Neural cell (in vitro differentiated cells): ENCODE data around the gene IFT80. TPM values are rescaled to one million over a fixed set of nuclear protein-coding genes. Genes with fewer than 3 reads are reported as not detected.

Experiments
- H2AFZ ChIP-seq: fragments of 200-600, 300-800 bp; sonication (generic), shearing (Covaris generic); 2 replicates; pipeline ENCODE4 v1.6.0; 2014; ENCODE audit warnings: low read depth, mild to moderate bottlenecking, antibody characterized with exemption, low read length, moderate library complexity
- H3F3A ChIP-seq: fragments of 200-600 bp; shearing (Covaris generic); 2 replicates; pipeline ENCODE4 v1.6.1; 2016; ENCODE audit warnings: mild to moderate bottlenecking, moderate library complexity, mixed read lengths, antibody characterized with exemption, low read length; ENCODE audit not compliant: insufficient read depth, poor library complexity, severe bottlenecking
- H3K27ac ChIP-seq: fragments of 200-600, 300-800 bp; sonication (generic), shearing (Covaris generic); 2 replicates; pipeline ENCODE4 v1.5.1; 2014; ENCODE audit warnings: mild to moderate bottlenecking, low read length, moderate library complexity
- H3K27me3 ChIP-seq: fragments of 300-800, 200-600 bp; sonication (generic), shearing (Covaris generic); 2 replicates; pipeline ENCODE4 v1.6.0; 2014; ENCODE audit warnings: mild to moderate bottlenecking, low read depth, low read length, moderate library complexity; ENCODE audit not compliant: insufficient read depth
- H3K36me3 ChIP-seq: fragments of 300-800, 200-600 bp; sonication (generic), shearing (Covaris generic); 2 replicates; pipeline ENCODE4 v1.5.1; 2014; ENCODE audit warnings: mild to moderate bottlenecking, antibody characterized with exemption, low read length, moderate library complexity; ENCODE audit not compliant: insufficient read depth
- H3K4me2 ChIP-seq: fragments of 300-800, 200-600 bp; sonication (generic), shearing (Covaris generic); 2 replicates; pipeline ENCODE4 v1.6.0; 2014; ENCODE audit warnings: mild to moderate bottlenecking, low read length
- H3K4me3 ChIP-seq: fragments of 300-800, 200-600 bp; sonication (generic), shearing (Covaris generic); 2 replicates; pipeline ENCODE4 v1.5.1; 2014; ENCODE audit warnings: mild to moderate bottlenecking, low read length, moderate library complexity
- H3K79me2 ChIP-seq: fragments of 200-600 bp; shearing (Covaris generic); replicated peaks from 2 replicates; pipeline ENCODE4 v1.6.0; 2014; ENCODE audit warnings: mild to moderate bottlenecking, low read length, moderate library complexity; ENCODE audit not compliant: insufficient read depth
- H3K9ac ChIP-seq: fragments of 300-800, 200-600 bp; sonication (generic), shearing (Covaris generic); 2 replicates; pipeline ENCODE4 v1.6.1; 2016; ENCODE audit warnings: mild to moderate bottlenecking, low read length, mixed read lengths
- H3K9me2 ChIP-seq: fragments of 200-600 bp; shearing (Covaris generic); 2 replicates; pipeline ENCODE4 v1.6.1; 2016; ENCODE audit warnings: mild to moderate bottlenecking, low read length, mixed read lengths; ENCODE audit not compliant: insufficient read depth
- H3K9me3 ChIP-seq: fragments of 200-600, 300-800 bp; sonication (generic), shearing (Covaris generic); 2 replicates; pipeline ENCODE4 v1.6.1; 2016; ENCODE audit warnings: mild to moderate bottlenecking, mixed run types, low read length, moderate library complexity, mixed read lengths
- H4K20me1 ChIP-seq: fragments of 200-600 bp; shearing (Covaris generic); 2 replicates; pipeline ENCODE4 v1.6.1; 2016; ENCODE audit warnings: mild to moderate bottlenecking, mixed run types; ENCODE audit not compliant: insufficient read depth
- EP300 ChIP-seq: fragments of 450-650 bp; conservative IDR thresholded peaks from 2 replicates; pipeline ENCODE4 v1.6.1; 2014; ENCODE audit warnings: antibody characterized with exemption, mild to moderate bottlenecking, moderate library complexity; ENCODE audit not compliant: poor library complexity, severe bottlenecking
- EZH2 ChIP-seq: fragments of 200-600, 300-800 bp; shearing (Covaris generic), sonication (generic); IDR thresholded peaks from 2 replicates; pipeline ENCODE4 v1.6.1; 2014; ENCODE audit warnings: antibody characterized with exemption, low read length, borderline replicate concordance, mild to moderate bottlenecking; ENCODE audit not compliant: insufficient read depth, poor library complexity, severe bottlenecking
- MXI1 ChIP-seq: fragments of 450-650 bp; conservative IDR thresholded peaks from 2 replicates; pipeline ENCODE4 v1.6.1; 2014; ENCODE audit warnings: antibody characterized with exemption, mild to moderate bottlenecking; ENCODE audit not compliant: poor library complexity, severe bottlenecking
- POLR2AphosphoS5 ChIP-seq: IDR thresholded peaks from 2 replicates; pipeline ENCODE4 v1.6.1; 2012
- RAD21 ChIP-seq: fragments of 450-650 bp; conservative IDR thresholded peaks from 2 replicates; pipeline ENCODE4 v1.6.1; 2014; ENCODE audit warnings: antibody characterized with exemption, mild to moderate bottlenecking, moderate library complexity
- SMC3 ChIP-seq: fragments of 450-650 bp; conservative IDR thresholded peaks from 2 replicates; pipeline ENCODE4 v1.6.1; 2014; ENCODE audit warnings: antibody characterized with exemption, mild to moderate bottlenecking, moderate library complexity; ENCODE audit not compliant: poor library complexity
- TAF1 ChIP-seq: IDR thresholded peaks from 2 replicates; pipeline ENCODE4 v1.6.1; 2012; ENCODE audit warnings: low read depth
- polyA plus RNA-seq: library from polyadenylated mRNA; depleted of rRNA; stranded (reverse); fragments of >200 nt; gene quantifications from 2 replicates; pipeline ENCODE4 v1.2.3, GENCODE V29; 2014
- TF ChIP-seq, protein P1 (sequence below): fragments of 450-650 bp; IDR thresholded peaks from 2 replicates; pipeline ENCODE4 v1.5.1; 2014; ENCODE audit warnings: antibody characterized with exemption, mild to moderate bottlenecking, moderate library complexity; ENCODE audit not compliant: poor library complexity, severe bottlenecking
- TF ChIP-seq, protein P2 (sequence below): IDR thresholded peaks from 2 replicates; pipeline ENCODE4 v1.6.1; 2012; ENCODE audit warnings: borderline replicate concordance

The IFT80 gene
- polyA plus RNA-seq, 1 donor from 2014 or later = 59.9 TPM

DNA sequence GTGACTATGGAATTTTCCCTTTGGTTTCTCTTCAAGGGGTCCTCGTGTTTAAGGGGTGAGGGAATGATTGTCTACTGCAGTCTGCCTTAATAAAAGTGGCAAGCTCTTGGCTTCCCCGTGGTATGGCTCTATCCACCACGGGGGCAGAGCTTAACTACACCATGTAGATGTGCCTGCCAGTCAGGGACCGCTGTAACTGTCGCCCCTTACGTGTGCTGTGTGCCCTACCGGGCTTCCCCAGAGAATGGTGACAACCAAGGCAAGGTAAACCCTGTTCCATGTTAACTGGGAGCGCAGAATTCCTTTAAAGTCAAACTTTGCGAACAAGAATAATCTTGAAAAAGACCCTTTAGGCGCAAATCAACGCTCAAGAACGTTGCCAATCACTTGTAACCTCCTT is 174.8 kb downstream of the IFT80 start (continued):
- TF ChIP-seq, protein P1, sequence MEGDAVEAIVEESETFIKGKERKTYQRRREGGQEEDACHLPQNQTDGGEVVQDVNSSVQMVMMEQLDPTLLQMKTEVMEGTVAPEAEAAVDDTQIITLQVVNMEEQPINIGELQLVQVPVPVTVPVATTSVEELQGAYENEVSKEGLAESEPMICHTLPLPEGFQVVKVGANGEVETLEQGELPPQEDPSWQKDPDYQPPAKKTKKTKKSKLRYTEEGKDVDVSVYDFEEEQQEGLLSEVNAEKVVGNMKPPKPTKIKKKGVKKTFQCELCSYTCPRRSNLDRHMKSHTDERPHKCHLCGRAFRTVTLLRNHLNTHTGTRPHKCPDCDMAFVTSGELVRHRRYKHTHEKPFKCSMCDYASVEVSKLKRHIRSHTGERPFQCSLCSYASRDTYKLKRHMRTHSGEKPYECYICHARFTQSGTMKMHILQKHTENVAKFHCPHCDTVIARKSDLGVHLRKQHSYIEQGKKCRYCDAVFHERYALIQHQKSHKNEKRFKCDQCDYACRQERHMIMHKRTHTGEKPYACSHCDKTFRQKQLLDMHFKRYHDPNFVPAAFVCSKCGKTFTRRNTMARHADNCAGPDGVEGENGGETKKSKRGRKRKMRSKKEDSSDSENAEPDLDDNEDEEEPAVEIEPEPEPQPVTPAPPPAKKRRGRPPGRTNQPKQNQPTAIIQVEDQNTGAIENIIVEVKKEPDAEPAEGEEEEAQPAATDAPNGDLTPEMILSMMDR = no peak
- TF ChIP-seq RAD21 = no peak

DNA sequence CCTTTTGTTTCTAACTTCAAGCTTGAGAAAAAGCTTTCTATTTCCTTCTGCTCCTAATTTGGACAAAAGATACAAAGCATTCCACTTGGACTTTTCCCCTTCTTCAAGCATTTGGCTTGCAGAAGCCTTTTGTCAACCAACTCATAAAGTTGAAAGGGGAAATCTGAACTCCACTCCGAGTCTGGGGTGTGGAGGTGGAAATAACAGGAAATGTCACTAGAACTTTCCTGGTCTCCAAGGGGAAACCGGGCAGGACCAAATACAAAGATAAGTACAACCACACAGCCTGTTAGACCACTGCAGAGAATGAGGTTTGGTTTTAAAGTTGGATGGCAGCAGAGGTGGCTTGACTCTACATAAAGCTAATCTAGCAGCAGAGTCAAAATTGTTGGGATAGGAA is 178.0 kb downstream of the IFT80 start:
- H3K27ac ChIP-seq = no peak overlapping the region
- H3K9me2 ChIP-seq = no peaks in the 10 kb centered on the region
- no peaks in the 10 kb centered on the region for H3K9me3 ChIP-seq
- H3K9ac ChIP-seq = no peak overlapping the region
- TF ChIP-seq RAD21 (no peak), SMC3 (no peak), POLR2AphosphoS5 (no peak), EP300 (no peak)
- no peak overlapping the region for H2AFZ ChIP-seq
- peaks cover 6% of the 10 kb centered on the region for H3F3A ChIP-seq
- no peak overlapping the region for H3K4me2 ChIP-seq
- H3K27me3 ChIP-seq = peaks cover 36% of the 10 kb centered on the region
- no peaks in the 10 kb centered on the region for H3K79me2 ChIP-seq
- H3K36me3 ChIP-seq = no peaks in the 10 kb centered on the region
- no peaks in the 10 kb centered on the region for H4K20me1 ChIP-seq
- no peak overlapping the region for H3K4me3 ChIP-seq

DNA sequence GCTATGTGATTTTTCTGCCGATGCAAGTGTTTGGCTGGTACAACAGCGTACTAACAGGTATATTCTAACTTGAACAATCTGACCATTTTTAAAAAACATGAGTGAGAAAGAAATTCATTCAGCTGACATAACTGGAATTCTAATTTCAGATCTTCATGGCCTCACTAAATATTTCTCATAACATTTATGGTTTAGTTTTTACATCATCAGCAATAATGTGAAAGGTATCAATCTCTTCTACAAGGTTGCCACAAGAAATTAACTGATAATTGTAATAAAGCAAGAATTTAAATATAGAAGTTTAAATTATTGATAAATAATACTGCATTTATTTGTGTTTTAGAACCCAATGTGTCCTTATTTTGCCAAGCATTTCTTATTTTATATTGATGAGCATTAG is 179.0 kb downstream of the IFT80 start:
- Histone ChIP-seq H3K9me3 (no peaks in the 10 kb centered on the region), H3K36me3 (no peaks in the 10 kb centered on the region), H3K79me2 (no peaks in the 10 kb centered on the region), H2AFZ (no peak overlapping the region), H4K20me1 (no peaks in the 10 kb centered on the region), H3K9me2 (no peaks in the 10 kb centered on the region), H3K27me3 (peaks cover 32% of the 10 kb centered on the region), H3K27ac (no peak overlapping the region), H3K4me3 (no peak overlapping the region), H3F3A (peaks cover 4% of the 10 kb centered on the region), H3K9ac (no peak overlapping the region), H3K4me2 (no peak overlapping the region)
- TF ChIP-seq TAF1 (no peak), EZH2 (no peak), SMC3 (no peak), MXI1 (no peak)
- TF ChIP-seq, protein P2, sequence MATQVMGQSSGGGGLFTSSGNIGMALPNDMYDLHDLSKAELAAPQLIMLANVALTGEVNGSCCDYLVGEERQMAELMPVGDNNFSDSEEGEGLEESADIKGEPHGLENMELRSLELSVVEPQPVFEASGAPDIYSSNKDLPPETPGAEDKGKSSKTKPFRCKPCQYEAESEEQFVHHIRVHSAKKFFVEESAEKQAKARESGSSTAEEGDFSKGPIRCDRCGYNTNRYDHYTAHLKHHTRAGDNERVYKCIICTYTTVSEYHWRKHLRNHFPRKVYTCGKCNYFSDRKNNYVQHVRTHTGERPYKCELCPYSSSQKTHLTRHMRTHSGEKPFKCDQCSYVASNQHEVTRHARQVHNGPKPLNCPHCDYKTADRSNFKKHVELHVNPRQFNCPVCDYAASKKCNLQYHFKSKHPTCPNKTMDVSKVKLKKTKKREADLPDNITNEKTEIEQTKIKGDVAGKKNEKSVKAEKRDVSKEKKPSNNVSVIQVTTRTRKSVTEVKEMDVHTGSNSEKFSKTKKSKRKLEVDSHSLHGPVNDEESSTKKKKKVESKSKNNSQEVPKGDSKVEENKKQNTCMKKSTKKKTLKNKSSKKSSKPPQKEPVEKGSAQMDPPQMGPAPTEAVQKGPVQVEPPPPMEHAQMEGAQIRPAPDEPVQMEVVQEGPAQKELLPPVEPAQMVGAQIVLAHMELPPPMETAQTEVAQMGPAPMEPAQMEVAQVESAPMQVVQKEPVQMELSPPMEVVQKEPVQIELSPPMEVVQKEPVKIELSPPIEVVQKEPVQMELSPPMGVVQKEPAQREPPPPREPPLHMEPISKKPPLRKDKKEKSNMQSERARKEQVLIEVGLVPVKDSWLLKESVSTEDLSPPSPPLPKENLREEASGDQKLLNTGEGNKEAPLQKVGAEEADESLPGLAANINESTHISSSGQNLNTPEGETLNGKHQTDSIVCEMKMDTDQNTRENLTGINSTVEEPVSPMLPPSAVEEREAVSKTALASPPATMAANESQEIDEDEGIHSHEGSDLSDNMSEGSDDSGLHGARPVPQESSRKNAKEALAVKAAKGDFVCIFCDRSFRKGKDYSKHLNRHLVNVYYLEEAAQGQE = no peak
